Peyer's patch (tissue), 4 donors: ENCODE measurements around the gene SCFD2.

Experiments
- POLR2A ChIP-seq, 2 donors: fragments of 450-650 bp; IDR thresholded peaks; one replicate each; pipeline ENCODE4 v1.5.1; 2017; ENCODE audit warnings: antibody characterized with exemption in 2 of 2, mild to moderate bottlenecking in 2 of 2, moderate library complexity in 2 of 2
- TF ChIP-seq, protein P1 (sequence below), 6 experiments: fragments of 450-650 bp in 4 of 6; fragments of 200-600 bp in 2 of 6; sonication (generic) in 1 of 6; IDR thresholded peaks; one replicate each; pipeline ENCODE4 v1.5.1; 2017 to 2019; ENCODE audit warnings: antibody characterized with exemption in 6 of 6, mild to moderate bottlenecking in 3 of 6, moderate library complexity in 1 of 6

GRCh38 chr4:52976523-52977230 lies 389.2 kb downstream of the SCFD2 start:
- no peak for TF ChIP-seq POLR2A (IDR thresholded peaks at IDR 0.05)
- TF ChIP-seq, protein P1, sequence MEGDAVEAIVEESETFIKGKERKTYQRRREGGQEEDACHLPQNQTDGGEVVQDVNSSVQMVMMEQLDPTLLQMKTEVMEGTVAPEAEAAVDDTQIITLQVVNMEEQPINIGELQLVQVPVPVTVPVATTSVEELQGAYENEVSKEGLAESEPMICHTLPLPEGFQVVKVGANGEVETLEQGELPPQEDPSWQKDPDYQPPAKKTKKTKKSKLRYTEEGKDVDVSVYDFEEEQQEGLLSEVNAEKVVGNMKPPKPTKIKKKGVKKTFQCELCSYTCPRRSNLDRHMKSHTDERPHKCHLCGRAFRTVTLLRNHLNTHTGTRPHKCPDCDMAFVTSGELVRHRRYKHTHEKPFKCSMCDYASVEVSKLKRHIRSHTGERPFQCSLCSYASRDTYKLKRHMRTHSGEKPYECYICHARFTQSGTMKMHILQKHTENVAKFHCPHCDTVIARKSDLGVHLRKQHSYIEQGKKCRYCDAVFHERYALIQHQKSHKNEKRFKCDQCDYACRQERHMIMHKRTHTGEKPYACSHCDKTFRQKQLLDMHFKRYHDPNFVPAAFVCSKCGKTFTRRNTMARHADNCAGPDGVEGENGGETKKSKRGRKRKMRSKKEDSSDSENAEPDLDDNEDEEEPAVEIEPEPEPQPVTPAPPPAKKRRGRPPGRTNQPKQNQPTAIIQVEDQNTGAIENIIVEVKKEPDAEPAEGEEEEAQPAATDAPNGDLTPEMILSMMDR (IDR thresholded peaks at IDR 0.05), result no peak
